Stimulated activated CD8-positive, alpha-beta memory T cell treated with anti-CD3 and anti-CD28 coated beads, Interleukin-7, amount 100 ng/mL, for 4 hours (primary cell): Measurements from ENCODE around the gene DPYD.

Experiments used
- DNase-seq, 2 donors: peaks; one replicate each; pipeline ENCODE4 v3.0.0-alpha.2; 2020; ENCODE audit warnings: low read depth in 2 of 2

The DPYD gene

DNA sequence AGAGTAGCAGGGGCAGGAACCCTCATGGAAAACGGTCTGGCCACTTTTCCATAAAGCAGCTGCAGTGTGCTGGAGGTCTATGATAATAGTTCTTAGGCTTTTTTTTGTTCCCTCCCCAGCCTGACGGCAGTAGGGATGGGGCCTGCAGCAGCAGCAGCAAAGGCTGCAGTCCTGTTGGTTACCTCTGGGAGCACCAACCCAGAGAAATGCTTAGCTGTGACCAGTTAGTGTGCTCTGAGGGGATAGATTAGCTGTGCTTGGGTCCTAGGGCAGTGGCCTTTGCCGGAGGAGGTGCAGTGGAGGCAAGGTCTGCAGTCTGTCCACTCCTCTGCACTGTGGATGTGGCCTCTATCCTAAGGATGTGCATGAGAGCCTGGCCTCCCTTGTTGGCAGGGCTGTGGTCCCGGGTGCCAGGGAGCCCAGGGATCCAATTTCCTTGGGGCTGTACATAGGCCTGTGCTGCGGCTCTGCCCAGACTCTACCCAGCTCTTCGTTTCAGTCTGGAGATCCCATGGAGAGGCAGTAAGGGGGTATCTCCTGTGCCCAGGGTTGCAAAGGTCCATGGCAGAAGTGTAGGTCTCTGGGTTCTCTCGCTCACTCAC is 876.6 kb downstream of the DPYD start:
- no peak for DNase-seq

- no peak for DNase-seq
These were observed 878.3 kb downstream of the DPYD start for GRCh38 chr1:97042551-97042950.

DNA sequence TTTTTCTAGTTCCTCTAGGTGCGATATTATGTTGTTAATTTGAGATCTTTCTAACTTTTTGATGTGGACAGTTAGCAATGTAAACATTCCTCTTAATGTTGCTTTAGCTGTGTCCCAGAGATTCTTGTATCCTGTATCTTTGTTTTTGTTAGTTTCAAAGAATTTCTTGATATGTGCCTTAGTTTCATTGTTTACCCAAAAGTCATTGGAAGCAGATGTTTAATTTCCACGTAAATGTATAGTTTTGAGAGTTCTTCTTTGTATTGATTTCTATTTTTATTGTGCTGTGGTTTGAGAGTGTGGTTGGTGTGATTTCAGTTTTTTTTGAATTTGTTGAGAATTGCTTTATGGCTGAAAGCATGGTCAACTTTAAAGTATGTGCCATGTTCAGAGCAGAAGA is 879.8 kb downstream of the DPYD start:
- DNase-seq = no peak

DNA sequence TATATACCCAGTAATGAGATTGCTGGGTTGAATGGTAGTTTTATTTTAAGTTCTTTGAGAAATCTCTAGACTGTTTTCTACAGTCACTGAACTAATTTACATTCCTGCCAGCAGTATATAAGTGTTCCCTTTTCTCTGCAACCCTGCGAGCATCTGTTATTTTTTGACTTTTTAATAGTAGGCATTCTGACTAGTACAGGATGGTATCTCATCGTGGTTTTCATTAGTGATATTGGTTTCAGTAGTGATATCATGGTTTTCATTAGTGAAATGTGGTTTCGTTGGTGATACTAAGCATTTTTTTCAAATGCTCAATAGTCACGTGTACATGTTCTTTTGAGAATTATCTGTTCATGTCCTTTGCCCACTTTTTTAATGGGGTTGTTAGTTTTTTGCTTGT is 882.4 kb downstream of the DPYD start:
- no peak for DNase-seq

GRCh38 chr1:97034651-97035050 is 886.2 kb downstream of the DPYD start:
- no peak for DNase-seq

- DNase-seq = no peak
These were observed 886.9 kb downstream of the DPYD start for GRCh38 chr1:97033949-97034348.
